T-helper 2 cell treated with Interferon-gamma antibody and Interleukin-4, amounts not matched to agents 100 ng/mL and 5 ng/mL, for 36 hours (primary cell): ENCODE data around the gene GLRA1. TPM values are rescaled to one million over a fixed set of nuclear protein-coding genes. Genes with fewer than 3 reads are reported as not detected.

Experiments
- intact Hi-C: fragments of 100-400 bp; cut with micrococcal nuclease; formaldehyde crosslinking; loops from one replicate; pipeline ENCODE4 v1.15.1; 2023
- total RNA-seq: library from RNA; stranded (reverse); gene quantifications from 2 replicates; pipeline ENCODE4 v1.2.3, GENCODE V29; 2022

Gene GLRA1
- total RNA-seq, 1 donor from 2014 or later: not detected

- intact Hi-C loops: no loop called here
Observed at GRCh38 chr5:151775025-151775606, 149.5 kb downstream of the GLRA1 start.

GRCh38 chr5:151773951-151774350, 150.7 kb downstream of the GLRA1 start:
- intact Hi-C loops: no loop called here

DNA sequence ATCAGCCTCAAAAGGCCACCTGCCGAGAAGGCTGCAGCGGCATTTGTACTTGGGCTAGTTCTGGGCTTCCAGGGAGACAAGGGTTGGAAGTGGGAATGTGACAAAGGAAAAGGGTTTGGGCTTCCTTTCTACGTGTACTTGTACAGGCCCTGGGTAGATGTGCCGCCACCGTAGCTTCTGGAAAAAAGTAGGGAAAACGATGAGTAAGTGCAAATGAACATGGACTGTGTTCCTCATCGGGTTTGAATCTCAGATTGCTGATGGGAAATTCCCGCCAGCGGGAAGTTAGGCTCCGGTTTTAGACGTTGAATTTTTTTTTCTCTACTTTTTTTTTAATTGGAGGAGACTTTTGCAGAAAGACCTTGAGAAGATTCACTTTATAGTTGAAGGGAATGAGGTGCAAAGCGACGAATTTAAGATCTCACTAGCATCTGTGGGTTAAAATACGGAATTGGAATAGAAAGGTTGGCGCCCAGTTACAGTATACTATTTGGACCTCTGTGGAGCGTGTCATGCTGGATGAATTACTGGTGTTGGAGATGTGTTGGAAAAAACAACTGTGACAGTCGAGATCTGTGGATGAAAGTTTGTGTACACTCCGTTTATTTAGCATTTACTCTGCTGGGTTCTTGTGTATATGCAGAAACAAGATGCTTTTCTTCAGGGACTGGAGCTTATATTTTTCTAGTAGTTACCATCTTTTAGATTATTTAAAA, 151.6 kb downstream of the GLRA1 start:
- intact Hi-C loops: no loop called here

Other genes with a start within 250 kb of the GLRA1 start
- 0.34 TPM in 1 of 2 replicates, not detected in the other for gene SPARC, start 237.9 kb downstream of the GLRA1 start, total RNA-seq
- 52.7 and 56.5 TPM in 2 replicates for gene ATOX1, start 166.2 kb downstream of the GLRA1 start, total RNA-seq
- 272 and 273 TPM in 2 replicates for gene G3BP1, start 152.9 kb downstream of the GLRA1 start, total RNA-seq